Ammon's horn (tissue), 1 donor: ENCODE results near the gene MIS12.

ENCODE experiments used
- DNase-seq: peaks from one replicate; pipeline ENCODE4 v3.0.0-alpha.2; 2016; ENCODE audit warnings: low spot score

MIS12 gene

GRCh38 chr17:5486206-5487124 lies at the start of gene MIS12:
TSS of gene MIS12 (plus strand) at chr17:5486566. CDS start at chr17:5488863, 2,297 bp downstream.
- DNase-seq, result peak; percentile 99

DNA sequence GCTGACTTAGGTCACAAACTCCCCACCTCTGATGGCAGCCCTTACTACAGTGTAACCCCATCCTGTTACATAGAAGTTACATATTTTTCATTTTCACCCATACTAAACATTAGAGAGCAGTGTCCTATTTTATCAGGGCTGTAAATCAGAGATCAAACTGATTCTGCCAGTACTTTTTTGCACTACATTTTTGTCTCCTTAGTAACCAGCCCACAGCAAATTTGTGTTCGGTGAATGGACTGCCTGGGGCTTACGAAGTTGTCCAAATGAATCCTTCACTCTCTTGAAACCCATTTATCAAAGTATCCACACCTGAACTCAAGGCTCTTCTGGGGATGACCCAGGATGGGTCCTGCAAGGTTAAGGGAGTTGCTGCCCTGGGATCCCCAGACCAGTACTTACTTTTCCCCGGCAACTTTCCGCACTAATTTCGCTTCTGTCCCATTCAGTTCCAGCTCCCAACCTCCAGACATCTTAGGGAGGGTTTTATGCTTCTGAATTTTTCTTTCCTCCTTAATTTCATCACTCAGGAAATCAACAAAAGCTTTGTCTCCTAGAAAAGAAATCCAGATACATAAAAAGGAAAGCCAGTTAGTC lies 48.5 kb upstream of the MIS12 start:
- no peak for DNase-seq

DNA sequence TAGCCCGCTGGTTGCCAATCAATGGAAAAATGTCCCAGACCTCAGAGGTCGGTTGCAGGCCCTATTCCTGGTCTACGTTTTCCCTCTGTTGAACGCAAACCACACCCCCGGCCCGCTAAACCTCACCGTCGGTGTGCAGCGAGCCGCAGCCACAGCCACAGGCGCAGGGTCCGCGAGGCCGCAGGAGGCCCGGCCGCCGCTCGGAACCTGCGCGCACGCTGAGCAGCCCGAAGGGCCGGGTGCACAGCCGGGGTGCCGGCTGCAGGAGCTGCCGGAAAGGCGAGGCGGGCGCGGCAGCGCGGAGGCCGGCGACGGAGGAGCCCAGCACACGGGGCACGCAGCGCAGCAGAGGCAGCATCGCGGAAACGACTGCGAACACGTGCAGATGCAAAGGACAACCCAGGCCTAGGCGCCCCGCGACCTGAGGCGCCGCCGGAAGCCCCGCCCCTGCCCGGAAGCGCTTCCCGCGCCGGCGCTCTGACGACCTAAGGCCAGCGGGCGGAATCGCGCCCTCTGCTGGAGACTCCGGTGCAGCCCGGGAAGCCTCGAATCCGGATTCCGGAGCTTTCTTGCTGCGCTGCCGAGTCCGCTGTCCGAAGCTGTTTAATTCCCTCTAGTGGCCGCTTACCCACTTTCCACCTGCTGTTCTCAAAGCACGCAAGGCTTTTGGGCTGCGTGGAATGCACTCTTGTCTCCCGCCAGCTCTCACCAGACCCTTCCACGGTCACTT lies 47.5 kb upstream of the MIS12 start, which contains the start of gene C1QBP:
Gene C1QBP (minus strand): TSS at position 440 of the 730 bp plus-strand sequence. CDS start 82 bp downstream, at position 358.
- peak; percentile 90 for DNase-seq

GRCh38 chr17:5439446-5439764 lies 47.0 kb upstream of the MIS12 start:
- no peak for DNase-seq

DNA sequence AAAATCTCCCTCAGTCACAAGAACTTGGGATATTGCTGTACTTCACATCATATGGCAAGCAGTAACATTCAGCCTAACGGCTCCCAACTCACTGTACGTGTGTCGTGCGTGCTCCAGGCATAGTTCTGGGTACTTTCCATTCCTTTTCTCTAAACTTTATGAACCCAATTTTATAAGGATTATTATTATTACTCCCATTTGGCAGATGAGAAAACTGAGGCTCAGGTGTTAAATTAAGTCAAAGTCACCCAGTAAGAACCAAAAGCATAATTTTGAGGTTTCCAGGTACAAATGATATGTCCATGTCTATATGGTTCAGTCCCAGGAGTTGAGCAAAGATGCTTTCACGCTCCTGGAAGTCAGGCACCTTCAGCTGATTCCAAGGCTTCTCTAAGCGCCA lies 42.6 kb upstream of the MIS12 start:
- DNase-seq, result no peak

DNA sequence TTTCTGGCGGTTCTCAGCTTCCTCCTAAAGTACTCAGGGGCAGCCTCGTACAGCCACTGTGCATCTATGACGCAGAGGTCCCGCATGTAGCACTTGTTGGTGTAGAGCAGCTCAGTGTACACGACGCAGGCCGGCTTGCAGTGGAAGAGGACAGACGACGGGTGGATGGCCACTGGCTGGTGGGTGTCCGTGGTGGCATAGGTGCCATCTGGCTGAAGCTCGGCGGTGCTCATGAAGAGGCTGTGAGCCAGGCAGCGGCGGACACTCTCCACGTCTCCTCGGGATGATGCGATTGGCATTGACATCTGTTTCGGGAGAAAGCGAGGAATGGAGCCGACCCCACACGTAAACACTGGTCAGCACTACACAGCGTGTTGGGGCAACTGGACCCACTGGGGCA lies 42.2 kb upstream of the MIS12 start:
- no peak for DNase-seq

DNA sequence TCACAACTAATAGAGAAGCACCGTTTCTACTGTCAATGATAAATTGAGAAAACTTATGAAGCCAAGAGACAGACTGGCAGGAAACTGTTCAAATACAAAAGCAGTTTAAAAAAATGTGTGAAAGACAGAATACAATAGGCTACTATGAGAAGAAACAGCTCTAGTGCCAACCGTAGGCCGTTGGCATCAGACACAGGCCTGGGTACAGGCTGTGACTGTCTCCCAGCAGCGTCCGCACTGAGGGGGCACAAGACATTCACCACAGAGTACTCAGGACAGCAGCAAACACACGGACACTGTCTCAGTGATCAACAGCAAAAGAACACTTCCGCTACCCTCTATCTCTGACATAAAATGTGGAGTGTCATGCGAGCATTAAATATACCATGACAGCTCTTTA lies 39.6 kb upstream of the MIS12 start:
- peak; percentile 95 for DNase-seq

DNA sequence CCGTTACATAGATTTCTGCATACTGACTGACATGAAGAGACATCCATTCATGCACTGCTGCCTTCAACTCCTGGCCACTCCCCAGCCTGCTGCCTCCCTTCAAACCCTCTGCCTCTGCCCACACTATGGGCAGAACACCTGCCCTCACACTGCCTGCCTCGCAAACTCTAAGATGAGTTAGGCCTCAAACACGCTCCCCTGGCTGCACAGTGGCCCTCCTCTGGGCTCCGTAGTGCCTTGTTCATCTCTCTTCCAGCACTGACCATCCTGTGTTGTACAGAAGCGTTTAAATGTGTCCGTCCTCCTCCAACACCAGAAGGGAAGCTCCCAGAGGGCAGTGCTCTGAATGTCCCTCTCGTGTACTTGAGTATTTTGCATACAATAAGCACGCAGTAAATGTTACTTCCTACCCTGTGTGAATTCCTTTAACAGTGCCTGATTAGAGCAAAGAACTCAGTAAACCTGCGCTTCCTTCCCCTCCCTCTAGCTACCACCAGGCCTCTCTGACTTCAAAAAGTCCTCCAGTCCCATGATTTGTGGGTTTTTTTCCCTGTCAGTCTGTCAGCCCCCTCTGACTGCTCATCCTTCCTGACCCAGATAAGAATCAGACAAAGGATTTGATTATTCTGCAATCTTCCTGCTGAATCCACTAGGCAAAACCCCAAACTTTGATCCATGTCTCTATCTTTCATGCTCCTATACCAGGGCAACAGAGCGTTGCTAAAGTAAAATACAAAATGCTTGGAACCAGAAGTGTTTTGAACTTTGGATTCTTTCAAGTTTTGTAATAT lies 21.5 kb upstream of the MIS12 start:
- no peak for DNase-seq

DNA sequence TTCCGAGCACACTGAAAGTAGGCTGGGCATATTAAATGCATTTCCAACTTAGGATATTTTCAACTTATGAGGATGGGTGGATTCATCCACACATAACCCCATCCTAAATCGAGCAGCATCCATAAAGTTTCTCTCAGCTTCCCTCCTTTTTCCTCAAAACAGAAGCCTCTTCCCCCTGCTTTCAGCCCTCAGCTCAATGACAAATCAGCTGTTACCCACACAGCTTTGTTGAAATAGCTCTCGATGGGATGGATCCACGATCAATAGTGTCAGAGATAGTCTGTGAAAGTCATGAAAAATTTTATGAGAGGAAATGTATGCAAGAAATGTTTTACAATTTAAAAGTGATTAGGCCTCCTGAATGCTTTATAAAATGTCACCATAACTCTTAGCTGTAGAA lies 20.1 kb upstream of the MIS12 start:
- no peak for DNase-seq

DNA sequence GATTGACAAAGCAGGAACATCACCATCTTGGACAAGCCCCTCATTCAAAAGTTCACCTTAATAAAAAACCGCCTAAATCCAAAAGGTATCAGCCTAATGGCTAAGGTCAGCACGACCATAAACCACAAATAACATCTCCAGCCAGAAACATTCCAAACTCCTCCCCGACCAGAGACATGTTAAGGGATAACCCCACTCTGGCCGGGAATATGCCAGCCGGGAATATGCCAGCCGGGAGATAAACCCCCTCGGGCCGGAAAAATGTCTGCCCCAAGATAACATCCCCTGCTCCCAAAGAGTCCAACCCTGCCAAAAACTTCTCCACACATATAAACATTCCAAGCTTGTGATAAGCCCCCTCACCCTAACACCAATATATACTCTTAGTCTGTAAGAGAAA lies 18.9 kb upstream of the MIS12 start:
- DNase-seq, result no peak

GRCh38 chr17:5468075-5468473 lies 18.3 kb upstream of the MIS12 start:
- DNase-seq, result no peak

DNA sequence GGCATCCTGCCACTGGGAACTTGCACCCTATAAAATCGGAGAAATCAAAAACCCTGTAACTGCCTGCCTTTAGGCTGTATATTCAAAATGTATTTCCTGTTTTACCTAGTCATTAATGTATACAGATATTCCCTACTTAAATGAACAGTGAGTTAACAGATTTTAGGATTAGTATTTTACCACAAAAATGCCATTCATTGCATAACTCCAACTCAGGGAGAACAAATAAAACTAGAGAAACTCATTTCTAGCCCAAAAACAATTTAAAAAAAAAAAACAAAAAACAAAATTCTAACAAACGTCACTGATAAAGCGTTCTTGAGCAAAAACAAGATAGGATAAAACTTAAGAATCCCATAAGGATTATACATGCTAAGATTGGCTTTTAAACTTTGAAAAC lies 13.9 kb upstream of the MIS12 start:
- no peak for DNase-seq

- DNase-seq, result no peak
Measured at GRCh38 chr17:5473906-5474305, 12.5 kb upstream of the MIS12 start.

GRCh38 chr17:5478992-5479391 lies 7.4 kb upstream of the MIS12 start:
- DNase-seq, result no peak

DNA sequence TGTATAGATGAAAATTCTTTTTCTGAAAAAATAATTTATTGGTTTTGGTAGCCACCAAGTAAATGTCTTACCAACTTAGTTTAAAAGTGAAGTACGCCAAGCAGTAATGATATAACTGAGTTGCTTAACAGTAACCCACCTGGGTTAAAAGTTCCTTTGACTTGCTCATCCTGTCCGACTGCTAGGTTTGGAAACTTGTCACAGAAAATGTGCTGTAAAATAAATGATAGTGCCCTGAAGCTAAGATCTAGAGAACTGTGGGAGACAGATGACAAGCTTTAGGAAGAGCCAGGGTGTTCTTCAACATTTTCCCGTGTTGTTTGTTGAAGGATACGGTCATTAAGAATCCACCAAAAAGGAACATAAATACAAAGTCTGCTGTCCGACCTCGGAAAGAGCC lies 5.4 kb upstream of the MIS12 start:
- DNase-seq, result no peak

GRCh38 chr17:5481451-5481850 lies 4.9 kb upstream of the MIS12 start:
- no peak for DNase-seq

DNA sequence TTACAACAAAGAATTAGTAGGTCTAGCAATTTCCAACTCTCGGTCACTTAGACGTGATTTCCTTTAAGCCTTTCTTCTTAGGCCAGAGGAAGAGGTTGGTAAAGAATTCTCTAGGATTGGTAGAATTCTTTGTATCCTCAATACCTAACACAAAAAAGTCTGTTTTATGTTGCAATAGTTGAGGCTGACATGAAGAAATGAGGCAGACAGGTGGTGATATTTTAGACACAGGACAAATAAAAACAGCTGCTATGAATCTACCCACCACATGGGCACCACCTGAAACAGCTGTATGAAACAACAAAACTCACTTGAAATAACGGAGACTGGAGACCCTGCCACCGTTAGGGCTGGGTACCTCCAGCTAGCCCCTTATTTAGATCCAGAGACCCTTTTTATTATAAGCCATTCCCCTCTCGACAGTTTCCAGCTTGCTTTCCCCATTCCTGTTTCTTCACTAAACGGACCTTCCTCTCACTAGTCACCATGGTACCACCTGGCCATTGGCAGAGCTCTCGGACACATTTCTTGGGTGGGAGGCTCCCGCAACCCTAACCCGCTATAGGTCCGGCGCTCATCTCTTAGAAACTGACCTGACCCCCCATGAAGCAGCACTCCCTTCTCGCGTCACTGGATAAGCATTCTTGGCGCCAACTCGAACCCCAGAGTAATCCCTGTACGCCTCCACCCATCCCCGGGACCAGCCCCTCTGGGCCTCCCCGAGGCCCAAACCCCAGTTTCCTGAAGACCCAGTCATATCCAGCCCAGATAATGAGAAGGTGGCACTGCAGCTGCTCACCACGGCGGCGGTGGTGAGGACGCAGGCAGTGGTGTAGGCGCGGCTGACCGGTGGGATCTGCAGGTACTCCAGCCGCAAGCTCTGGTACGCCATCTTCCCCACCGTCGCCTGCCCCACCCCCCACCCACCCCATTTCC lies 828 bp upstream of the MIS12 start, which contains the start of gene DERL2:
Gene DERL2 (minus strand): TSS at position 909 of the 936 bp plus-strand sequence. CDS start 17 bp downstream, at position 892.
- no peak for DNase-seq

GRCh38 chr17:5488752-5489151 lies 2.4 kb downstream of the MIS12 start:
- DNase-seq, result no peak

GRCh38 chr17:5492970-5493369 lies 6.6 kb downstream of the MIS12 start:
- DNase-seq, result no peak

DNA sequence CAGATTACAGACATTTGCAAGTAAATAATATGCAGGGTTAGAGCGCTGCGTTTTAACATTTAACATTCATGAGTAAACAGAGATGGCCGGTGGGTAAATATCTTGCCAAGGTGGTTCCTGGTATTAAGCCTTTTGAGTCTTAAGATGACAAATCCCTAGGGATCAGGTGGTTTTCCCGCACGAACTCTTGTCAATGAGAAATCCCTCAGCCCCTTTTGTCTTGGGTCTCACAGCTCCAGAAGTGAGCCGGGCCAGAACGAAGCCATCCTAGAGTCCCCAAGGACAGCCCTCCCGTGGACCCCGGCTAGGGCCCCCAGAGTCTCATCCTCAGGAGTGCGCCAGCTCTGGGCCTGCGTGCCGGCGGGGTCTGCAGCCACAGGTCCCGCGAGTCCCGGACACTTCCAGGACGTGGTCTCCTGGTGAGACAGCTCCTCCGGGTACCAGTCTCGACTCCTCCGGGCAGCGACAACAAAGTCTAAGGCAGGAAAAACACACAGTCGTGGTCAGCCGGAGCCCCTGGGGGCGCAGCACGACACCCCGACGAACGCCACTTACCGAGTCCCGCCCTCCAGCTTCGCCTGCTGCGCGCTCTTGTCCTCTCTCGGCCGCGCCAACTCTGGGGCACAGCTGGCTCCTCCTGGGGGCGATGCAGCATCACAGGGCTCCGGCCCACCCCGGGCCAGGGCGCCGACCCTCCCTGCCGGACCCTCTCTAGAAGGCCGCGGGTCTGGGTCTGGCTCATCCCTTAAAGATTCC lies 13.3 kb downstream of the MIS12 start:
- peak; percentile 45 for DNase-seq
